Activated CD8-positive, alpha-beta memory T cell treated with anti-CD3 and anti-CD28 coated beads for 1 hour (primary cell): ENCODE results near the gene MAP6.

Source experiments
- DNase-seq, 2 donors: peaks; one replicate each; pipeline ENCODE4 v3.0.0-alpha.2; 2020; ENCODE audit warnings: low read depth in 1 of 2; ENCODE audit errors: extremely low read depth in 1 of 2

The MAP6 gene

DNA sequence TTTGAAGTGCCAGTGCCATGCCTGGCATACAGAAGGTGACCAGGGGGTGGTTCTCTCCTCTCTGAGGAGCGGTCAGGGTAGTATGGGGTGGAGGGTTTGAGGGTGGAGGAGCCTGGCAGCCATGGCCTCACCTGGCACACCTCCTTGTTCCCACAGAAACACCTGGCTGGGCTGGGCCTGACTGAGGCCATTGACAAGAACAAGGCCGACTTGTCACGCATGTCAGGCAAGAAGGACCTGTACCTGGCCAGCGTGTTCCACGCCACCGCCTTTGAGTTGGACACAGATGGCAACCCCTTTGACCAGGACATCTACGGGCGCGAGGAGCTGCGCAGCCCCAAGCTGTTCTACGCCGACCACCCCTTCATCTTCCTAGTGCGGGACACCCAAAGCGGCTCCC is 97.2 kb downstream of the MAP6 start:
- no peak for DNase-seq

DNA sequence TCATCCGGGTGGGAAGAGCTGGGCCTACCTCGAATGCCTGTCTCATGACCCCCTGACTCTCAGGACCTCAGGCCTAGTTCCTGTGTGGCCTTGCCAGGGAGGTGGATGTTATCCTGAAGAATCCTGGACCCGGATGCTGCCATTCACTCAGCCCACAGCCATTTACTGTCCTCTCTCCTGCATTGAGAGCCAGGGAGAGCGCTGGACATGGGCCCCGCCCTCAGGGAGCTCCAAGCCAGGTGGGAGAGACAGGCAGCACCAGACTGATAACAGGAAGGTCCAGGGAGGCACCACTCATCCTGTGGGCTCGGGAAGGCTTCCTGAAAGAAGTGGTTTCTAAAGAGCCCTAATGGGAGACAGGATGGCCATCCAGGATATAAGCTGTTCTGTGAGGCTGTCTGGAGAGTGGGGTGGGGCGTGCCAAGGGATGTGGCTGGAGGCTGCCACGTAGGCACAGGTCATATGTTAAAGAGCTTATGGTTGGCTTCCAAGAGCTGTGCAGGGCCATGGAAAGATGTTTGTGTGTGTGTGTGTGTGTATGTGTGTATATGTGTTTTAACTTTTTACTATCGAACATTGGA is 98.2 kb downstream of the MAP6 start:
- no peak for DNase-seq

DNA sequence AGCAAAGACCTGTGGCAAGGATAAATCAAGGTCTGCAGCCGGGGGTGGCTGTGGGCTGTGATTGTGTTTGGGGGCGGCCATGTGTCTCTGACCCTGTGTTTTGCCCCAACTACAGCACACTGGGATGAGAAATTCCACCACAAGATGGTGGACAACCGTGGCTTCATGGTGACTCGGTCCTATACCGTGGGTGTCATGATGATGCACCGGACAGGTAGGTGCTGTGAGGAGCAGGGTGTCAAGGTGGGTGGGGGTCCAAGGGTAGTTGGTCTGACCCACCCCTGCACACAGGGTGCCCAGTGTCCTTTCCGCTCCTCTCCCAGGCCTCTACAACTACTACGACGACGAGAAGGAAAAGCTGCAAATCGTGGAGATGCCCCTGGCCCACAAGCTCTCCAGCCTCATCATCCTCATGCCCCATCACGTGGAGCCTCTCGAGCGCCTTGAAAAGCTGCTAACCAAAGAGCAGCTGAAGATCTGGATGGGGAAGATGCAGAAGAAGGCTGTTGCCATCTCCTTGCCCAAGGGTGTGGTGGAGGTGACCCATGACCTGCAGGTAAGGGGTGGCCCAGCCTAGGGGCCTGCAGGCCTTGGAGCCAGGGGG is 100.1 kb downstream of the MAP6 start:
- DNase-seq = no peak

DNA sequence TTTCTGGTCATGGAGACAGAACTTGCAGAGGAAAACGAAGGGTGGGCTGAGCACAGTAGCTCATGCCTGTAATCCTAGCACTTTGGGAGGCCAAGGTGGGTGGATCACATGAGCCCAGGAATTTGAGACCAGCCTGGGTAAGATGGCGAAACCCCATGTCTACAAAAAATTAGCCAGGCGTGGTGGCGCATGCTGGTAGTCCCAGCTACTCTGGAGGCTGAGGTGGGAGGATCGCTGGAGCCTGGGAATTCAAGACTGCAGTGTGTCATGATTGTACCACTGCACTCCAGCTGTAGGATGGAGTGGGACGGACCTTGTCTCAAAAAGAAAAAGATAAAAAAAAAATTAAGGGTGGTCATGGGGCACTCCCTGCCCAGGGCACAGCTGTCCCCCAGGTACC is 100.9 kb downstream of the MAP6 start:
- no peak for DNase-seq

DNA sequence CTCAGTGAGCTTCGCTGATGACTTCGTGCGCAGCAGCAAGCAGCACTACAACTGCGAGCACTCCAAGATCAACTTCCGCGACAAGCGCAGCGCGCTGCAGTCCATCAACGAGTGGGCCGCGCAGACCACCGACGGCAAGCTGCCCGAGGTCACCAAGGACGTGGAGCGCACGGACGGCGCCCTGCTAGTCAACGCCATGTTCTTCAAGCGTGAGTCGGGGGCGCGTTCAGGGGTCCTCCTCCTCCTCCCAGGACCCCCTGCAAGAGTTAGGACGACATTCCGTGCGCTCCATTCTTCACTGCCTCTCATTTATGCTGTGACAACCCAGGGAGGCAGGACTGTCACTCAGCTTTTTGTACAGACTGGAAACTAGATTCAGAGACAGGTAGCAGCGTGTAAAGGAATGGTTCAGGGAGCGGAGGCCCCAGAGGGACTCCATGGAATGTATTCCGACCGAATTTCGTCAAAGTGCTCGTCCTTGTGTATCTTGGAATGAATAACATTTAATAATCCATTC is 102.0 kb downstream of the MAP6 start:
- DNase-seq = no peak

DNA sequence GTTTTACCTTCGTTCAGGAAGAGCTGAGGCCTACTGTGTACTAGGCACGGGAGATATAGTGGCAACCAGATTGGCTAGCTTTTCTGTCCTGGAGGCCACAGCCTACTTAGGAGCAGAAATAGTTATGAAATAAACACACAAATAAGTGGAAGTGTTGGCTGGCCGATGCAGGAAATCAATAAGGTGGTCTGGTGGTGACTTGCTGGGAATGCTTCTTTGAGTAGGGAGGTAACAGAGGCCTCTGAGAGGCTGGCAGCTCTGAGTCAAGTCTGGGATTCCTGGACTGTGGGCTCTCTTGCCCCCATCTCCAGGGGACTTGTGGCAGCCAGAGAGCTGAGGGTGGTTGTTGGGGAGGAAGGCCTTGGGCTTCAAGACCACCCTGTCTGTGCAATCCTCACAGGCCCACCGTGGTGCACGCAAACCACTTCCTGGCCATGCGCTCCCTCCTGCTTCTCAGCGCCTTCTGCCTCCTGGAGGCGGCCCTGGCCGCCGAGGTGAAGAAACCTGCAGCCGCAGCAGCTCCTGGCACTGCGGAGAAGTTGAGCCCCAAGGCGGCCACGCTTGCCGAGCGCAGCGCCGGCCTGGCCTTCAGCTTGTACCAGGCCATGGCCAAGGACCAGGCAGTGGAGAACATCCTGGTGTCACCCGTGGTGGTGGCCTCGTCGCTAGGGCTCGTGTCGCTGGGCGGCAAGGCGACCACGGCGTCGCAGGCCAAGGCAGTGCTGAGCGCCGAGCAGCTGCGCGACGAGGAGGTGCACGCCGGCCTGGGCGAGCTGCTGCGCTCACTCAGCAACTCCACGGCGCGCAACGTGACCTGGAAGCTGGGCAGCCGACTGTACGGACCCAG is 102.7 kb downstream of the MAP6 start:
- DNase-seq = no peak

DNA sequence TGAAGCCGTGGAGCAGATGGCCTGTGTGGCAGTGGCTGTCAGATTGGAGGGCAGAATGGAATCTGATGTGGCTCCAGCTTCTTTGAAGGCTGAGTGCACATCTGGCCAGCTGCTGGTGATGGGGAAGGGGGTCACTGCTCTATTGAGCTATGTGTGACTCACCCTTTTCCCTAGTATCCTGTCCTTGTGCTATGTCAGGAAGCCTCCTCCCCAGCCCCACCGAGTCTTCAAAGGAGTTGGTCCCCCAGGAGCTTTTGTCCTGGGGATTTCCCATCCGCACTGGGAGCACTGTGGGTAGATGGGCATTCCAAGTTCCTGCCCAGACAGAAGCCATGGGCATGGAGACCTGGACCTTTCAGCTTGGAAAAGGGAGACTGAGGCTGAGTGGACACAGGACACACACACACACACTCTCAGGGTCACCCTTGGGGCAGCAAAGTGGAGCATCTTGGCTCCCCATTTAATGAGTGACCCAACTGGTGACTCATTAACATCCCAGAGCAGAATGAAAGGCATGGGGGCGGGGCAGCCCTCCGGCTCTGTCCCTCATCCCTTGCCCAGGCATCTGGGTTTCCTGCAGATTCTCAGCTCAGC is 103.5 kb downstream of the MAP6 start:
- no peak for DNase-seq

DNA sequence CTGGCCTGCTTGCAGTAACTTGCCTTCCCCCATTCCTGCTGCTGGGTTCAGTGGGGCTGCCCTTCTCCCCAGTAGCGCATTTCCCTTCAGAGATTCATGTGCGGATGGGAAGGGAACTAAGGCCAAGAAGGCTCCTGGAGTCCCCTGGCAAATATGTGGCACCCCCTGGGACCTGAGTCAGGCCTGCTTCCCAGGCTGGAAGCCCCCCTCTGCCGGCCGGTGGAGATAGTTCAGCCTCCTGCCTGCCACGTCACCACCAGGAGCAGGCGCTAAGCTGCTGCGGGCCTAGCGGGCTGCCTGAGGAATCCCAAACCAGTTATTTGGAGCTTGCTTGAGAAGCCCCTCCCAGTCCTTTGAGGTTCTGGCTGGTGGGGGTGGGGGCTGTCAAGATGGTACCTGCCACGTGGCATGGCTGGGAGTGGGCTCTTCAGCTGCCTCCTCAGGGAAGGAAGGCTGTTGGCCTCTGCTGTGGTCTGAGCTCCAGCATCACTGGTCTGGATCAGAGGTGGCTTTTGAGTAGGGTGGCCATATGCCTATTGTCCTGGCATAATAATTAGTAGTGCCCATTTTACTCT is 104.8 kb downstream of the MAP6 start:
- no peak for DNase-seq

DNA sequence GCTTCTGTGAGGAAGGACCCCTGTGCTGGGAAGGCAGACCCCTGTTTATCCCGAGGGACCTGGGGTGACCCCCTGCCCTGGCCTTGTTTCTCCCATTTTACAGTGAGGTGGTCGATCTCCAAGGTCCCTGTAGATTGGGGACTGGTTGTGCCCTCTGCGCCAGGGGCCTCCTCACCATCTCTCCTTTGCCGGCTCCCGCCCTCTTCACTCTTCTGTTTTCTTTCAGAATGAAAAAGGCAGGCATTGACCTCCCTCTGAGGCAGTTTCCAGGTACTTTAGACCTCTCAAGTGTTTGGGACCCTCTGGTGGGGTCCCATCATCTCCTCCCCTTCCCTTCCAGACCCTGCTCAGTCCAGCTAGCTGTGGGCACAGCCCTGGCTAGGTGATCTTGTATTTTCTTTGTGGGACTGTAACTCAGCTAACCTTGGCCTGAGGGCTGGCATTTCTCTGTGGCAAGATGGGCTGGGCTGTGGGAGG is 105.3 kb downstream of the MAP6 start:
- no peak for DNase-seq

DNA sequence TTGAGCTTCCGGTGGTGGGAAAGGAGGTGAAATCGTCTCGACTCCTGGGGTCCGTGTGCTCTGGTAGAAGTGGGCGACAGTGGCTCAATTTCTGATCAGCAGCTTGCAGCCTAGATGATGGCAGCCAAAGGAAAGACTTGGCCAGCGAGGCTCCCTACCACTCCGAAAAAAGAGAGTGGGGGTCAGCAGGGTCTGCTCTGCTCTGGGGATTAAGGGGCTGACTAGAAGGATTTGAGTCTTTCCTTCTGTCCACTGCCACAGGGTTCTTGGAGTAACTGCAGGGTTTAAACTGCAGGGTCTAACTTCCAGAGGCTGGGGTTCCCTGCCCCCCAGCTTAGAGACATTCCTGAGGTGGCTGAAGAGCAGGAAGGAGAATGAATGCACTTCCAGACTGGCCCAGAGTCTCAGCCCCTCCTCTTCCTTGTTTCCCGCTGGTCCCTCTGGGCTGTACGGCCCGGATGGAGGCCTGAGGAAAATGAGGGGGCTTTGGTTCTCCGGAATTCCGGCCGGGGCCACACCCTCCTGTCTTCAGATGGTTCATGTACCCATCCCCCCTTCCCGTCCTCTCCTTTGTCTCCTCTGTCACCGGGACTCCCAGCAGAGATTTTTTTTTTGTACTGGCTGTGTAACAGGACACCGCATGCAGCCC is 105.9 kb downstream of the MAP6 start:
- DNase-seq = no peak

DNA sequence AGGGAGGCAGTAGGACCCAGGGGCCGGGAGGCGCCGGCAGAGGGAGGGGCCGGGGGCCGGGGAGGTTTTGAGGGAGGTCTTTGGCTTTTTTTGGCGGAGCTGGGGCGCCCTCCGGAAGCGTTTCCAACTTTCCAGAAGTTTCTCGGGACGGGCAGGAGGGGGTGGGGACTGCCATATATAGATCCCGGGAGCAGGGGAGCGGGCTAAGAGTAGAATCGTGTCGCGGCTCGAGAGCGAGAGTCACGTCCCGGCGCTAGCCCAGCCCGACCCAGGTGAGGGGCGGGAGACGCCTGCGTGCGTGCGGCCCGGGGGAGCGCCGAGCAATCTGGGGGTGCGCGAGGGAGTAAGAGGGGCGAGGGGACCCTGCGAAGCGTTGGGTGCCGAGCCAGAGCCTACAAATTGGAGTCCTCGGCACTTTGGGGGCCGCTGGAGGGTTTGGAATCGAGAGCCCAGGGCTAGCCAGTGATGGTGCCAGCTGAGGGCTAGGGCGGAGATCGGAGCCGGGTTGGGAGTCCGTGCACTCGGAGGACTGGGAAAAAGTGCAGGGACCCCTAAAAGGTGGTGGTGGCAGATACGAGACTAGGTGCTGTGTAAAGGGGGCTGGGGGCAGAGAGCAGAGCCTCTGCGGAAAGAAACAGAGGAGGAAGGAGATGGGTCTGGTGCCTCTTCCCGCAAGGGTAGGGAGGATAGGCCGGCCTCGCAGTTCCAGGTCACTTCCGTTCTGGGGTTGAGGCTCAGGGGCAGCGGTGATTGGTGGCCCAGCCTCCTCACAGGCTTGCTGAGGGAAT is 106.6 kb downstream of the MAP6 start, which contains the start of gene SERPINH1:
Gene SERPINH1 (plus strand): TSS at position 206 of the 788 bp plus-strand sequence. CDS start 4,097 bp downstream, outside the sequence.
- DNase-seq = peak in 1 of 2 donors; percentile 28

DNA sequence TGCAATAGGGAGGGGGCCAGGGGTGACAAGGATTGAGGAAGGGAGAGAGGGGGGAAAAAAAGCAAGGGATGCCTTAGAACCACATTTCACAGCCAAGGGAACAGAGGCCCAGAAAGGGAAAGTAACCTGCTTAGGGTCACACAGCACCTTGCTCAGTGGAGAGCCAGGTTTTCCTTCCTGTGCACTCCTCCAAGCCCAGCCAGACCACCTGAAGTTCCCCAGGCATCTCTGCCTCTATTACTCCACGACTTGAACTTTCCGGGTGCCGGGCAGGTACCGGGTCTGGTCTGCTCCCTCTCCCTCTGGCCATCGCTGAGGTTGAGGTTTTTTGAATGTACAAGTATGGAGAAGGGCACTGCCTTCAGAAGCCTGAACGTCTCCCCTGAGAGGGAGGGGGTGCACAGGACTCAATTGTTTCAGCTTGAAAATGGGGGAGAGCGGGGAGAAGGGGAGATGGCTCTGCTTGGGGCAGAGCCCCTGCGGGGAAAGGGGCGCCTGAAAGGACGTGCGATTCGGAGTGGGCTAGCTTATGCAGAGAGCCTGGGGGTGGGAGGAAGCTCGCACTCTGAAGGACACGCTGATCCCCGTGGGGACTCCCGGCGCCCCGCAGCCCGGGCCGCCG is 107.3 kb downstream of the MAP6 start:
- no peak for DNase-seq

DNA sequence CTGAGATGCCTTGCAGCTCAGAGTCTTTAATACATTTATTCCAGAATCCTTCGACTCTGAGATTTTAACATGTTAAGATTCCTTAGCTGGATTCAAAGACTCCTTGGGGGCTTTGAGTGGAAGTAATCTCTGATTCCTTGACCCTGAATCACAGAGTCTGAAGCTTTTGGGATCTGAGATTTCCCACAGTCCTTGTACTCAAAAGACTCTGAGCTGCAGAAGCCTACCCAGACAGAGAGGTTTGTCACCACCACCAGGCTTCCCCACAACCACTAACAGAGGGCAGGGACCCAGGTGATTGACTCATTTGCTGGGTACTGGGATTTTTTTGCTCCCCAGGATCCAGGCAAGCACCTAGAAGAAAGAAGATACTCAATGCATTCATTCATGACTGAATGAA is 108.2 kb downstream of the MAP6 start:
- DNase-seq = no peak

DNA sequence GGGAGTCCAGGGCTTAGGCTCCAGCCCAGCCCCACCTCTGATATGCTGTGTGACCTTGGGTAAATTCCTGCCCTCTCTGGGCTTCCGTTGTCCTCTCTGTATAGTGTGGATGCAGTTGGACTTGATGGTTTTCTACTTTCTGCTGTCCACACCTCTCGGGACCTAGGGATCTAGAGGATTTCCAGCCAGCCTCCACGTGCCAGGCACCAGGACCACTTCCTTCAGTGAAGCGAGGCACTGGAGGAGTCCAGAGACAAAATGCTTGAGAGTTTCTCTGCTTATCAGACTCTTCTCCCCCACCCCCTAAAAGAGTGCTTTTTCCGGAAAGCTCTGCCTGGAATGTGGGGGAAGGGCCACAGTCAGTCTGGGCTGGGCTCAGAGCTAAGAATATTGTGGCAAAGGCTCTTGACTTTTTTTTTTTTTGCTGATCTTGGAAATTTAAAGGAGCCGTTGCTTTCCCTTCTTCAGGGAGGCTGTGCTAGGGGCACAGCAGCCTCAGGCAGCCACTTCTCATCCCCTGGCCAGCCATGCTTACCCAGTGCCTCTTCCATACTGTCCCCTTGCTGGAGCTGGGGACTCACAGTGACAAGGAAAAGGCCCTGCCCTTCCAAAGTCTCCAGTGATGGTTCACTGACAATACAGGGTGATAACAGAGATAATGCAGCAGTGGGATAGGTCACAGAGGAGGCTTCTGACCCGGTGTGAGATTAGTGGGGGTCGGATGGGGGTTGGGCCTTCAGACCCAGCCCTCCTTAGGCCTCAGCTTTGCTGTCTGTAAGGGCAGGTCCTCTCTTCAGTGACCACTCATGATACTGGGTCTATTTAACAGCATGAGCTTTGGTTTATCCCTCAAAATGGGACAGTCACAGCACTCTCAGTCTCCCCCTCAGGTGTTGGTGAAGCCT is 109.6 kb downstream of the MAP6 start:
- no peak for DNase-seq

DNA sequence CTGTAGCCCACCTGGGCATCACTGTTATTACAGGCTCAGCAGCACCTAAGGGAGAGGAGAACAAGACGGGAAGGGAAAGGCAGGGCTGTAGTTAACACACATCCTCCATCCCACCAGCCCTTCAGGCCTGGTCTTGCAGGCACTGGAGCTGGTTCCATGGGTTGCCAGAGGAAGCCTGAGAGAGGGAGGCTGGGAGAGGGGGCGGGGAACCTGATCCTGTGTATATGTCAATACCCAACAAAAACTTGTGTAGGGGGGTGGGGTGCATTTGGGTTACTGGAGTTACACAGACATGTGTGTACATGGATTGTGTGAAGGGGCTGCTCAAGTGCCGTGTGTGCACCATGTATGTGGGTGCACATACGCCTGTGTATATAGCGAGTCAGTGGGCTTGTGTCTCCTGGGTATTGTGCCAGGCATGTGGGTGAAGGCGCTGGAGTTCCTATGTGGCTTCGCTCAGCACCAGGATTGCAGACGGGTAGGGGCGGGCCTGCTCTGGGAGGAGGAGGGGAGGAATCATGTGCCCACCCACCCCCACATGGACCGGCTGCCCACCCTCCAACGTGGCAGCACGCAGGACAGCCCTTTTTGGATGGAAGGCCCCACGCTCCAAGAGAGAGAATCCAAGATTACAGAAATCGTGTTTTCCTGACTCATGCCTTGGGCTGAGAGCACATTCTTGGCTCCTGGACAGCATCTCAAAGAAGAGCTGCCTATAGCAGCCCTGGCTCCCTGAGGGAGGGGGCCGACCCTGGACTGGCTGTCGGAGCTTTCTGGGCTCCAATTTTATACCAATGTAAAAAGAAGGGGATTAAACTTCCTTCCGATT is 111.0 kb downstream of the MAP6 start:
- DNase-seq = no peak

DNA sequence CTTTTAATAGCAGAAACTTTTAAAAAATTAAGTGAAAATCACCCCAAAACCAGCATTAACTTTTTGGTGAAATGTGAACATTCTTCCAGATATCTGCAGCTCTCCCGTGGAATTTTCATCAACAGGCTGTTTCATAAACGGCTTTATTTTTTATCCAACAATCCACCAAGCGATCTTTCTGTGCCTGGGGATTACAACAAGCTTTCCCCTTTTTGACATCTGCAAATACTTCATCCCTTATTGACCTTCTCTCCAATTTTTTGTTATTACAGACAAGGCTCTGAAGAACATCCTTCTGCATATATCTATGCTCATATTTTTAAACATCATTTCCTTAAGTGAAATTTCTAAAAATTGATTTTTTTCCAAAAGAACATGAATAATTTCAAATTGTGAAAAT is 112.6 kb downstream of the MAP6 start:
- no peak for DNase-seq

DNA sequence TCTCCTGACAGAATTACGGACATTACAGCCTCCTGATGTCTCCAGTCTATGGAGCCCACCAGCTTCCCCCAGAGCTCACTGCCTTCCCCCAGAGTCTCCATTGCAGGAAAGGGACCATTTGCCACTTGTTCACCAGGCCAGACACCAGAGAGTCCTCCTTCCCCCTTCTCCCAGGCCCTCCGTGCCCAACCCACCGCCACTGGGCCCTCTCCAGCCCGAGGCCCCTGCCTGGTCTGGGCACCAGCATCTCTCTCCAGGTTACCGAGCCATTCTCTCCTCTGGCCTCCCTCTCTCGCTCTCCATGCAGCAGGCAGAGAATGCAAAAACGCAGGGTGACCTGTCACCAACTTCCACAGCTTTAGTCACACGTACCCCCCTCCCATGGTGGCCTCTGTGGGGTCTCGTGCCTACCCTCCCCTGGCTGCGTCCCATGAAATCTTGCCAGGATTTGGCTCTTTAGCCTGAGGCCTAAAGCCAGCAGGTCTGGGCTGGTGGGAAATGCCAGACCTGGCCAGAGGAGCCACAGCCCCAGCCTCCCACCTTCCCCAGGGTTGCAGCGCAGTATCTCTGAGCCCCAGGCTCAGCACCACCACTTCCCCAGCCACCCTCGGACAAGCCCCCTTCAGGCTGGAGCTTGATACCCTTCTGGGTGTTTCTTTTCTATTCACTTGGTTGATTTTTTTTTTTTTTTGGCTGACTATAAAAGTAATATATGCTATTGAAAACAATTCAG is 113.6 kb downstream of the MAP6 start:
- no peak for DNase-seq
